Activated naive CD8-positive, alpha-beta T cell (primary cell): ENCODE data around the gene TMEM130.
"Not testable (repeated sequence)": the region's sequence is repeated elsewhere in the genome, so short reads cannot be mapped to it uniquely, and the experiment has no call there.

ENCODE experiments used
- H3K27ac Mint-ChIP-seq: one replicate; pipeline ENCODE4 v1.8.0; 2021; ENCODE audit warnings: mixed read lengths
- H3K27me3 Mint-ChIP-seq: one replicate; pipeline ENCODE4 v1.8.0; 2021; ENCODE audit warnings: mixed read lengths
- H3K36me3 Mint-ChIP-seq: one replicate; pipeline ENCODE4 v1.8.0; 2021; ENCODE audit warnings: mixed read lengths
- H3K4me1 Mint-ChIP-seq: one replicate; pipeline ENCODE4 v1.8.0; 2021; ENCODE audit warnings: low read depth, mixed read lengths
- H3K4me3 Mint-ChIP-seq: one replicate; pipeline ENCODE4 v1.8.0; 2021; ENCODE audit warnings: mild to moderate bottlenecking, mixed read lengths
- H3K9me3 Mint-ChIP-seq: one replicate; pipeline ENCODE4 v1.8.0; 2021; ENCODE audit warnings: low read depth, mixed read lengths

Gene TMEM130

GRCh38 chr7:98869027-98869596, 702 bp downstream of the TMEM130 start:
- Mint-ChIP-seq H3K27ac (no peak overlapping the region), H3K27me3 (peaks cover 6% of the 10 kb centered on the region), H3K36me3 (no peaks in the 10 kb centered on the region), H3K9me3 (no peaks in the 10 kb centered on the region), H3K4me3 (peak overlapping the region; percentile 32), H3K4me1 (peaks cover 3% of the 10 kb centered on the region)

- Mint-ChIP-seq H3K4me3 (no peak overlapping the region), H3K4me1 (peaks cover 3% of the 10 kb centered on the region), H3K36me3 (no peaks in the 10 kb centered on the region), H3K9me3 (no peaks in the 10 kb centered on the region), H3K27me3 (peaks cover 6% of the 10 kb centered on the region), H3K27ac (no peak overlapping the region)
These were observed 1.4 kb downstream of the TMEM130 start for GRCh38 chr7:98868450-98868849.

- Mint-ChIP-seq H3K27me3 (peaks cover 2% of the 10 kb centered on the region), H3K4me1 (peaks cover 3% of the 10 kb centered on the region)
These were observed 3.0 kb downstream of the TMEM130 start for GRCh38 chr7:98866765-98867164.

DNA sequence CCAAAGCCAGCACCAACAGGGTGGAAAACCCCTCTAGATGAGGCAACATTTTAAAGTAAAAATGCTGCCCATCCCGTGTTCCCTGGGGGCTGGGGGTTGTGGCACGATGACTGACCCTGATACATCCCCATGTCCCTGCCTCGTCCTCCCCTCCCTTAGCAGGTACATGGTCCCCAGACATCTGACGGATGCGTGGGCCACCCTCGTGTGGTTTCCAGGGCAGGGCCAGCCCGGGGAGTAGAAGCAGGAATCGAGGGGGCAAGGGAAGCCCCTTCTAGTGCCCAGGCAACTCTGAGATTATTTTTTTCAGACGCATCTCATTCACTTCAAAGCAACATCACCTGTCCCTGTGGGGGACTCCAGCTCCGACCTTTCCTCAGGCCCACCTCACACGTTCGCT, 3.5 kb downstream of the TMEM130 start:
- H3K27ac Mint-ChIP-seq = no peak overlapping the region
- no peaks in the 10 kb centered on the region for H3K9me3 Mint-ChIP-seq
- peaks cover 3% of the 10 kb centered on the region for H3K4me1 Mint-ChIP-seq
- no peak overlapping the region for H3K4me3 Mint-ChIP-seq
- H3K36me3 Mint-ChIP-seq = no peaks in the 10 kb centered on the region
- peaks cover 2% of the 10 kb centered on the region for H3K27me3 Mint-ChIP-seq

More at GRCh38 chr7:98866765-98867164, 3.0 kb downstream of the TMEM130 start:
- H3K27ac Mint-ChIP-seq = no peak overlapping the region
- H3K4me3 Mint-ChIP-seq = no peak overlapping the region
- no peaks in the 10 kb centered on the region for H3K36me3 Mint-ChIP-seq
- no peaks in the 10 kb centered on the region for H3K9me3 Mint-ChIP-seq

- H3K27me3 Mint-ChIP-seq = peaks cover 4% of the 10 kb centered on the region
- no peaks in the 10 kb centered on the region for H3K9me3 Mint-ChIP-seq
- no peak overlapping the region for H3K4me3 Mint-ChIP-seq
- H3K4me1 Mint-ChIP-seq = no peaks in the 10 kb centered on the region
- no peak overlapping the region for H3K27ac Mint-ChIP-seq
- no peaks in the 10 kb centered on the region for H3K36me3 Mint-ChIP-seq
These were observed 4.9 kb downstream of the TMEM130 start for GRCh38 chr7:98864731-98865453.

DNA sequence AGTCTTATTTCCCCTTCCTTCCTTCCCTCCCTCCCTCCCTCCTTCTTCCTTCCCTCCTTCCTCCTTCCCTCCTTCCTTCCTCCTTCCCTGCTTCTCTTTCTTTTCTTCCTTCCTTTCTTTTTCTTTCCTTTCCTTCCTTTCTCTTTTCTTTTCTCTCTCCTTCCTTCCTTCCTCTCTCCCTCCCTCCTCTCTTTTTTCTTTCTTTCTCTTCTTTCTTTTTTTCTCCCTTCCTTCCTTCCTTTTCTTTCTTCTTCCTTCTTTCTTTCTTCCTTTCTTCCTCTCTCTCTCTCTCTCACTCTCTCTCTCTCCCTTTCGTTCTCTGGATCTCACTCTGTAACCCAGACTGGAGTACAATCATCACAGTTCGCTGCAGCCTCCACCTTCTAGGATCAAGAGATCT, 6.2 kb downstream of the TMEM130 start:
- H3K9me3 Mint-ChIP-seq = no peaks in the 10 kb centered on the region
- H3K27ac Mint-ChIP-seq = no peak overlapping the region
- peaks cover 4% of the 10 kb centered on the region for H3K27me3 Mint-ChIP-seq
- no peaks in the 10 kb centered on the region for H3K36me3 Mint-ChIP-seq
- H3K4me1 Mint-ChIP-seq = no peaks in the 10 kb centered on the region
- no peak overlapping the region for H3K4me3 Mint-ChIP-seq

- H3K4me3 Mint-ChIP-seq = no peak overlapping the region
- peaks cover 4% of the 10 kb centered on the region for H3K27me3 Mint-ChIP-seq
- no peaks in the 10 kb centered on the region for H3K9me3 Mint-ChIP-seq
- no peaks in the 10 kb centered on the region for H3K4me1 Mint-ChIP-seq
- H3K36me3 Mint-ChIP-seq = no peaks in the 10 kb centered on the region
- H3K27ac Mint-ChIP-seq = no peak overlapping the region
These were observed 6.9 kb downstream of the TMEM130 start for GRCh38 chr7:98862716-98863420.

DNA sequence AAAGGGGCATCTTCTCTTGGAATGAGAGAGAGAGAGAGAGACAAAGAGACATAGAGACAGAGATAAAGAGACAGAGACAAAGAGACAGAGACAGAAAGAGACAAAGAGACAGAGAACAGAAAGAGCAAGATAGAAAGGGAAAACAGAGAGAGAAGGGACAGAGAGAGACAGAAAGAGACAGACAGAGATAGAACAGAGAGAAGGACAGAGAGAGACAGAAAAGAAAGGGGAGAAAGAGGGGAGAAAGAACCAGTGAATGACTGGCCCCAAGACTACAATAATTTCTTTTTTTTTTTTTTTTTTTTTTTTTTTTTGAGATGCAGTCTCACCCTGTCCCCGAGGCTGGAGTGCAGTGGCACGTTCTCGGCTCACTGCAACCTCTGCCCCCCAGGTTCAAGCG, 7.6 kb downstream of the TMEM130 start:
- no peaks in the 10 kb centered on the region for H3K4me1 Mint-ChIP-seq
- no peaks in the 10 kb centered on the region for H3K36me3 Mint-ChIP-seq
- H3K9me3 Mint-ChIP-seq = no peaks in the 10 kb centered on the region
- no peak overlapping the region for H3K4me3 Mint-ChIP-seq
- H3K27me3 Mint-ChIP-seq = peaks cover 4% of the 10 kb centered on the region
- H3K27ac Mint-ChIP-seq = no peak overlapping the region

DNA sequence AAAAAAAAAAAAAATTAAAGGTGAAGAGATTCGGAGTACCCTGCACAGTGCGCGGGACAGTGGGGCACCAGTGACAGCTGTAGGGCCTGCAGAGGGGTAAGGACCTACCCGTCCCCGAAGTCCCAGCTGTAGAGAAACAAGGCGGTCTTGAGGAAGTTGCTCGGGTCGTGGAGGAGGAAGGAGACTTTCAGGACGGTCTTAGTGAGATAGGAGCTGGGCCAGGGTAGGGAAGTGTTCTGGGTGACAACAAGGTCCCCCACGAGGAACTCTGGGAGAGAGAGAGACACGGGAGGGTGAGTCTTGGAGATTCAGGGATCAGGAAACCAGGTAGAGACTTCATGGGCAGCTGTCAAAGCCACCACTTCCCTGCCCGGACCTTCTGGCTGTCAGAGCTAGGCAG, 9.7 kb downstream of the TMEM130 start:
- H3K4me1 Mint-ChIP-seq = no peaks in the 10 kb centered on the region
- no peak overlapping the region for H3K27ac Mint-ChIP-seq
- H3K27me3 Mint-ChIP-seq = peaks cover 4% of the 10 kb centered on the region
- H3K4me3 Mint-ChIP-seq = no peak overlapping the region
- no peaks in the 10 kb centered on the region for H3K36me3 Mint-ChIP-seq
- no peaks in the 10 kb centered on the region for H3K9me3 Mint-ChIP-seq

DNA sequence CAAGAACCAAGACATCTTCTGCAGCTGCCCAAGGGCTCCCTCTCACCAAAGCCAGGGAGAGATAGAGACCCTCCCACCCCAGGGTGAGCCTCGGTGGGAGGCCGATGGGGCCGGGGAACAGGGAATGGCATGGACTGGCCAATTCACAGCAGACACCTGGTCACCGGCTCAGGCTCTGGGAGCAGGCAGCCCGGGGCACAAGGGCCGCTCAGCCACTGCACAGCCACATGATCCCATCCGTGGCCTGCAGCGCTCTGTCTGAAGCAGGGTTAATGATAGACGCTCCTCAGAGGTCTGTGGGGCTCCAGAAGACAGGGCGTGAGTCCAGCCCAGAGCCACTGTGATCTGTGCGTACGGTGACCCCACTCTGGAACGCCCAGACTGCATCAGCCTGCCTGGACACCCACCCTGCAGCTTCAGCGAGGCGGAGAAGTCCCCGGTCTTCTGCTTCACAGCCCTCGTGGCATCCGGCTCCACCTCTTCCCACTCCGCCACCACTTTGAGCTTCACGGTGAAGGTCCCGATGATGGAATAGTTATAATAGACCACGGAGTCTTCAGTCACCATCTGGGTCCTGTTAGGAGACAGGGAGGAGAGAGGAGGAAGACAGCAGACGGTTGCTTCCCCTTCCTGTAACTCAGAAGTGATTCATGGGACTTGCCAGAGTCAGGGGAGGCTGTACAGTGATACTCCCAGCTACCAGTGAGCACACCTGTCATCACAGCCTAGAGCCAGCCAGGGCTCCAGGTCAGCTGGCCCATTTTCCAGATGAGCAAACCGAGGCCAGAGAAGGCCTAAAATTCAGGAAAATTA, 14.0 kb downstream of the TMEM130 start:
- Mint-ChIP-seq H3K36me3 (no peaks in the 10 kb centered on the region), H3K4me3 (no peak overlapping the region), H3K27ac (no peak overlapping the region), H3K9me3 (no peaks in the 10 kb centered on the region), H3K4me1 (no peaks in the 10 kb centered on the region), H3K27me3 (peaks cover 7% of the 10 kb centered on the region)

- no peaks in the 10 kb centered on the region for H3K4me1 Mint-ChIP-seq
- H3K27me3 Mint-ChIP-seq = peaks cover 3% of the 10 kb centered on the region
- H3K9me3 Mint-ChIP-seq = peaks cover 3% of the 10 kb centered on the region
- H3K27ac Mint-ChIP-seq = no peak overlapping the region
- H3K36me3 Mint-ChIP-seq = peaks cover 3% of the 10 kb centered on the region
- H3K4me3 Mint-ChIP-seq = no peak overlapping the region
These were observed 17.0 kb downstream of the TMEM130 start for GRCh38 chr7:98852826-98853225.

GRCh38 chr7:98848918-98849317, 20.9 kb downstream of the TMEM130 start:
- Mint-ChIP-seq H3K9me3 (peaks cover 3% of the 10 kb centered on the region), H3K4me1 (no peaks in the 10 kb centered on the region), H3K36me3 (peaks cover 3% of the 10 kb centered on the region), H3K4me3 (no peak overlapping the region), H3K27me3 (peaks cover 3% of the 10 kb centered on the region), H3K27ac (no peak overlapping the region)

GRCh38 chr7:98842552-98842951, 27.3 kb downstream of the TMEM130 start:
- H3K27ac Mint-ChIP-seq, H3K4me1 Mint-ChIP-seq, H3K4me3 Mint-ChIP-seq, H3K27me3 Mint-ChIP-seq, H3K9me3 Mint-ChIP-seq, H3K36me3 Mint-ChIP-seq: not testable (repeated sequence)

DNA sequence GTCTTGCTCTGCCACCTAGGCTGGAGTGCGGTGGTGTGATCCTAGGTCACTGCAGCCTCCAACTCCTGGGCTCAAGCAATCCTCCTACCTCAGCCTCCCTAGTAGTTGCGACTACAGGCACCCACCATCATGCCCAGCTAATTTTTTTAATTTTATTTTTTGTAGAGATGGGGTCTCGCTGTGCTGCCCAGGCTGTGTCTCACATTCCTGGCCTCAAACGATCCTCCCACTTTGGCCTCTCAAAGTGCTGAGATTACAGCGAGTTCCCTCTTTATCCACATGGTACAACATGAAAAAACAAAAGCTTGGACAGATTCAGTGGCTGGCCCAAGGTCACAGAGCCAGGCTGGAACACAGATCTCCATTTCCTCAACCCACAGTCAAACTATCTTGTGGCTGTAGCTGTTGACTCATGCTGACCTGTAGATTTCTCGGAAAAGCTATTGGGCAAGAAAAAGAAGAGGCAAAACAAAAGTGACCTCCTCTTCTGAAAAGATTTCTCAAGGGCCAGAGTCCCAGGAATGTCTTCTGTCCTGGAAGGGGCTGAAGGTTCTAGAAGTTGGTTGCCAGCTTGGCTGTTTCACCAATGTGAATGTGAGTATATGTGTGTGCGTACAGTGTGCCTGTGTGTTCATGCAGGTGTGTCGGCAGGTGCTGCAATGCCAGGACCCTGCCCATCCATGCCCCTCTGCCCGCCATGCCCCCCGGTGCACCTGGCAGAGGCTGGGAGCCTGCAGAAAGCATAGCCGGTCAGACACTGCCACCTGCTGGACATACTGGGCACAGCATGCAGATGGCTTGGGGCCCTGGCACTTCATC, 28.4 kb downstream of the TMEM130 start:
- H3K4me1 Mint-ChIP-seq = no peaks in the 10 kb centered on the region
- H3K27me3 Mint-ChIP-seq = peaks cover 2% of the 10 kb centered on the region
- no peaks in the 10 kb centered on the region for H3K9me3 Mint-ChIP-seq
- H3K27ac Mint-ChIP-seq = no peak overlapping the region
- H3K36me3 Mint-ChIP-seq = no peaks in the 10 kb centered on the region
- no peak overlapping the region for H3K4me3 Mint-ChIP-seq
